Right lobe of liver (tissue), 4 donors: ENCODE measurements around the gene FCAMR.

Experiments used
- CTCF ChIP-seq, 4 donors: fragments of 200-600 bp in 3 of 4; fragments of 450-650 bp in 1 of 4; IDR thresholded peaks; one replicate each; pipeline versions ENCODE4 v1.5.1 to v1.8.0; 2016 to 2022; ENCODE audit warnings: antibody characterized with exemption in 4 of 4, mild to moderate bottlenecking in 2 of 4
- POLR2A ChIP-seq: fragments of 450-650 bp; IDR thresholded peaks from one replicate; pipeline ENCODE4 v1.6.1; 2017; ENCODE audit warnings: antibody characterized with exemption, mild to moderate bottlenecking
- donor health status: DM: no; HTN: no; CAD: no.
- donor health status: DM: no; HTN: no; CAD: no.
- donor health status: DM: no; HTN: yes; CAD: no.

GRCh38 chr1:206985162-206985749 is 15.0 kb upstream of the FCAMR start:
- no peak for TF ChIP-seq CTCF (IDR thresholded peaks at IDR 0.05)
- TF ChIP-seq POLR2A, result no peak
